Thyroid gland (tissue), 4 donors: ENCODE data around the gene CELF5.

Source experiments
- POLR2A ChIP-seq, 2 donors: fragments of 450-650 bp; IDR thresholded peaks; one replicate each; pipeline ENCODE4 v1.6.1; 2017; ENCODE audit warnings: antibody characterized with exemption in 2 of 2, mild to moderate bottlenecking in 2 of 2, moderate library complexity in 1 of 2
- TF ChIP-seq, protein P1 (sequence below), 6 experiments: fragments of 200-600 bp in 3 of 6; fragments of 450-650 bp in 3 of 6; sonication (generic) in 3 of 6; IDR thresholded peaks; one replicate each; pipeline ENCODE4 v1.5.1; 2016 to 2019; ENCODE audit warnings: antibody characterized with exemption in 6 of 6, mild to moderate bottlenecking in 2 of 6, inconsistent platforms in 1 of 6, moderate library complexity in 1 of 6

DNA sequence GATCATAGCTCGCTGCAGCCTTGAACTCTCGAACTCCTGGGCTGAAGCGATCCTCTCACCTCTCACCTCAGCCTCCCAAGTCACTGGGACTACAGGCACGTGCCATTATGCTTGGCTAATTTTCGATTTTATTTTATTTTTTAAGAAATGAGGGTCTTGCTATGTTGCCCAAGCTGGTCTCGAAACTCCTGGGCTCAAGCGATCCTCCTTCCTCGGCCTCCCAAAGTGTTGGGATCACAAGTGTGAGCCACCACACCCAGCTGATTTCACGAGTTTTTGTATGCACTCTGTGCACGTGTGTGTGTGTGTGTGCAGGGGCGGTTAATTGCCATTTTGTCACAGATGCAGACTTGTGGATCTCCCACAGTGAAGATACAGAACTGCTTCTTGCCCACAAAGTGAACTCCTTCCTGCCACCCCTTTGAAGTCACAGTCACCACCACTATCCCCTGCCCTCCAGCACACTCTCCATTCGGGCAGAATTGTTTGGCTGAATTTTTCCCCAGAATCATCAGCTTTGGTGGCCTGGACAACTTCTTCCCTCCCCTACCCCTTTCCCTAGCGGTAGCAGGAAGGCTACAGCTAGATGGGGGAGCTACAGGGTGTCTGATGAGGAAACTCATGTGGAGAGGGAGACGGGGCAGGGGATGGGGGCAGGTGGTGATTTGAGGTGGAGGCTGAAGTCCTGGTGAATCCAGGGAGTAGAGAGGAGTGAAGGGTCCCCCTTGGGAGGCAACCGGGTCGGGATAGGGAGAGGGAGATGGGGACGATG, 59.6 kb downstream of the CELF5 start:
- TF ChIP-seq, protein P1, sequence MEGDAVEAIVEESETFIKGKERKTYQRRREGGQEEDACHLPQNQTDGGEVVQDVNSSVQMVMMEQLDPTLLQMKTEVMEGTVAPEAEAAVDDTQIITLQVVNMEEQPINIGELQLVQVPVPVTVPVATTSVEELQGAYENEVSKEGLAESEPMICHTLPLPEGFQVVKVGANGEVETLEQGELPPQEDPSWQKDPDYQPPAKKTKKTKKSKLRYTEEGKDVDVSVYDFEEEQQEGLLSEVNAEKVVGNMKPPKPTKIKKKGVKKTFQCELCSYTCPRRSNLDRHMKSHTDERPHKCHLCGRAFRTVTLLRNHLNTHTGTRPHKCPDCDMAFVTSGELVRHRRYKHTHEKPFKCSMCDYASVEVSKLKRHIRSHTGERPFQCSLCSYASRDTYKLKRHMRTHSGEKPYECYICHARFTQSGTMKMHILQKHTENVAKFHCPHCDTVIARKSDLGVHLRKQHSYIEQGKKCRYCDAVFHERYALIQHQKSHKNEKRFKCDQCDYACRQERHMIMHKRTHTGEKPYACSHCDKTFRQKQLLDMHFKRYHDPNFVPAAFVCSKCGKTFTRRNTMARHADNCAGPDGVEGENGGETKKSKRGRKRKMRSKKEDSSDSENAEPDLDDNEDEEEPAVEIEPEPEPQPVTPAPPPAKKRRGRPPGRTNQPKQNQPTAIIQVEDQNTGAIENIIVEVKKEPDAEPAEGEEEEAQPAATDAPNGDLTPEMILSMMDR (IDR thresholded peaks at IDR 0.05), result no peak
- no peak for TF ChIP-seq POLR2A (IDR thresholded peaks at IDR 0.05)
